SK-N-MC (cell line): ENCODE measurements around the gene TMEM259.
A peak's percentile ranks its signal among the peaks of the same experiment; 100 is the strongest.

Experiments
- DNase-seq: peaks from one replicate; pipeline ENCODE4 v3.0.0-alpha.2; 2011; ENCODE audit warnings: low read depth, low spot score
- H3K27ac ChIP-seq: fragments of 200-600 bp; sonication (generic); 2 replicates; pipeline ENCODE4 v1.5.1; 2016; ENCODE audit warnings: mixed run types
- H3K36me3 ChIP-seq: fragments of 200-600 bp; sonication (generic); 2 replicates; pipeline ENCODE4 v1.6.1; 2017; ENCODE audit warnings: antibody characterized with exemption, low read length, mixed read lengths; ENCODE audit not compliant: insufficient read depth
- H3K4me3 ChIP-seq: fragments of 200-600 bp; sonication (generic); 2 replicates; pipeline ENCODE4 v1.5.1; 2016
- H3K9ac ChIP-seq: fragments of 200-600 bp; sonication (generic); 2 replicates; pipeline ENCODE4 v1.8.0; 2017; ENCODE audit warnings: mixed run types, mixed read lengths; ENCODE audit not compliant: insufficient read length
- H3K9me3 ChIP-seq: fragments of 200-600 bp; sonication (generic); 2 replicates; pipeline ENCODE4 v1.6.1; 2017; ENCODE audit warnings: low read depth, mild to moderate bottlenecking, antibody characterized with exemption, low read length, moderate library complexity, mixed read lengths
- EZH2 ChIP-seq: fragments of 200-600 bp; sonication (generic); IDR thresholded peaks from one replicate; pipeline ENCODE4 v1.6.1; 2017; ENCODE audit warnings: antibody characterized with exemption
- FOXP2 ChIP-seq: optimal IDR thresholded peaks from 2 replicates; pipeline ENCODE3; 2011; ENCODE audit warnings: mild to moderate bottlenecking, moderate library complexity; ENCODE audit not compliant: insufficient read depth; ENCODE audit errors: extremely low read length, control extremely low read depth
- POLR2AphosphoS5 ChIP-seq: IDR thresholded peaks from 2 replicates; pipeline ENCODE4 v1.6.1; 2012; ENCODE audit warnings: mild to moderate bottlenecking, low read depth, low read length, borderline replicate concordance

TMEM259 gene

DNA sequence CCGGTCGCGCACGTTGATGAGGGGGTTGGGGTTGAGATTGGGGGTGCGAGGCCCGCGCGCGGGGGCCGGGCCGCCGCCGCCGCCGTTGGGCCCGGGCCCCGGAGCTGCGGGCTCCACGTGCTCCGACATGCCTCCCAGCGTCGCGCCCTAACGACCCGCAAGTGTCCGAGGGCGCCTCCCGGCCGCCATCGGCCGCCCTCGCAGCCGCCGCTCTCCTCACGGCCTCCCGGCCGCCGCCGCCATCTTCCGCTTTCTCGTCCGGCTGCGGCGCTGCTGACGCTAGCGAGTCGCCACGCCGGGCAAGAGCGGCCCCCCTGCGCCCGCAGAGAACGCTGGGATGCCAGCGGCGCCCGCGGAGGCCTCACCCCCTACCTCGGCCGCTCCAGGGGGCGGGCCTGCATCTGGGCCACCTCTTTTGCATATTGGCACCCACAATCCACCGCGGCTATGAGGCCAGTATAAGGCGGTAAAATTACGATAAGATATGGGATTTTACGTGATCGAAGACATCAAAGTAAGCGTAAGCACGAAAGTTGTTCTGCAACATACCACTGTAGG, at the start of gene TMEM259:
Gene TMEM259 (minus strand): TSS at position 256 of the 558 bp plus-strand sequence. CDS start 127 bp downstream, at position 129.
- Histone ChIP-seq H3K9ac (peak within 1 kb of the TSS; percentile 97), H3K4me3 (peak within 1 kb of the TSS; percentile 86), H3K27ac (peak within 1 kb of the TSS; percentile 96), H3K36me3 (no peaks in the 10 kb centered on the region), H3K9me3 (no peaks in the 10 kb centered on the region)
- peak; percentile 94 for DNase-seq
- peak; percentile 79; the same call in 1 of the 2 replicates for TF ChIP-seq POLR2AphosphoS5
- TF ChIP-seq EZH2: no peak
- TF ChIP-seq FOXP2: no peak

DNA sequence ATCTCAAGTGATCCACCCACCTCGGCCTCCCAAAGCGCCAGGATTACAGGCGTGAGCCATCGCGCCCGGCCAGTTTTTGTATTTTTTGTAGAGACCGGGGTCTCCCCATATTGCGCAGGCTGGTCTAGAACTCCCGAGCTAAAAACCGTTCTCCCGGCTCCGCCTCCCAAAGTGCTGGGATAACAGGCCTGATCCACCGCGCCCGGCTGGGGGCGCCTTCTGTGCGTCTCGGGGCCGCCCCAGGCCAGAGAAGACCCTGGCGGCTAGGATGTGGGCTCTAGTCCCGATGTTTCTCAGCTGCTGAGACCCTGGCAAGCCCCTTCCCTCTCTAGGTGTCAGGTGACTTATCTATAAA, 49.6 kb upstream of the TMEM259 start:
- no peak for DNase-seq
- H3K9me3 ChIP-seq: no peaks in the 10 kb centered on the region
- TF ChIP-seq FOXP2: no peak
- TF ChIP-seq EZH2: no peak
- TF ChIP-seq POLR2AphosphoS5: no peak
- H3K9ac ChIP-seq: no peak overlapping the region
- no peak overlapping the region for H3K27ac ChIP-seq
- peak overlapping the region; percentile 49 for H3K4me3 ChIP-seq
- H3K36me3 ChIP-seq: no peaks in the 10 kb centered on the region

DNA sequence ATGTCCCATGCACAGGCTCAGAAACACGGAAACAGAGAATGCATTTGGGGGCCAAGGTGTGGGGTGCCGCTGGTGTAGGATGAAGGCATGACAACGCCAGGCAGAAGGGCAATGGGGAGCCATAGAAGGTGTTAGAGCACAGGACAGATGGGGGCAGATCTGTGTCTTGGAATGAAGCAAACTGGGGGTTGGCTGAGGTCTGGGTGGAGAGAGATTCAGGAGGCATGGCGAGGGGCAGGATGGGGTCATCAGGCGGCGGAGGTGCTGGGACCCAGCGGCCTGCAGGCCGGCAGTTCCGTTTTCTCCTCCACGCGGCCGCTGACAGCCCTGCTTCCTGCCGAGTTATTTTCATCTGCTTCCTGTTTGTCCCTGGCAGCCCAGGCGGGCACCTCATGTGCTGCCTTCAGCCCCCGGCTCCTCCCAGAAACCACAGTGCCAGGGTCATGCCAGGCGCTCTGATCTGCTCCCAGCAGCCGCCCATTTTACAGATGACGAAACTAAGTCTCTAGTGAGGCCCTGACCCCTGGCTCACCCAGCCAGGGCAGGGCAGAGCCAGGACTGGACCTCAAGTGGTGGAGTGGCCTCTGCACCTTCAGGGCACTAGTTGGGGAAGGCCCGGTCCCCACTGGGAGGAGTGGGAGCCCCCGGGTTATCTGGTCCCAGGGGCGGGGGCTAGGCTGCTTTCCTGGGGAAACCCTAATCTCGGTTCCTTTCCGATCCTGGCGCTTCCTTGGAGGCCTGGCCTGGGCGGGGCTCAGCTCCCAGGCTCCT, 48.3 kb upstream of the TMEM259 start:
- no peak overlapping the region for H3K9ac ChIP-seq
- no peaks in the 10 kb centered on the region for H3K36me3 ChIP-seq
- no peak overlapping the region for H3K27ac ChIP-seq
- no peak for DNase-seq
- H3K9me3 ChIP-seq: no peaks in the 10 kb centered on the region
- no peak overlapping the region for H3K4me3 ChIP-seq
- TF ChIP-seq FOXP2 (no peak), POLR2AphosphoS5 (no peak), EZH2 (no peak)

DNA sequence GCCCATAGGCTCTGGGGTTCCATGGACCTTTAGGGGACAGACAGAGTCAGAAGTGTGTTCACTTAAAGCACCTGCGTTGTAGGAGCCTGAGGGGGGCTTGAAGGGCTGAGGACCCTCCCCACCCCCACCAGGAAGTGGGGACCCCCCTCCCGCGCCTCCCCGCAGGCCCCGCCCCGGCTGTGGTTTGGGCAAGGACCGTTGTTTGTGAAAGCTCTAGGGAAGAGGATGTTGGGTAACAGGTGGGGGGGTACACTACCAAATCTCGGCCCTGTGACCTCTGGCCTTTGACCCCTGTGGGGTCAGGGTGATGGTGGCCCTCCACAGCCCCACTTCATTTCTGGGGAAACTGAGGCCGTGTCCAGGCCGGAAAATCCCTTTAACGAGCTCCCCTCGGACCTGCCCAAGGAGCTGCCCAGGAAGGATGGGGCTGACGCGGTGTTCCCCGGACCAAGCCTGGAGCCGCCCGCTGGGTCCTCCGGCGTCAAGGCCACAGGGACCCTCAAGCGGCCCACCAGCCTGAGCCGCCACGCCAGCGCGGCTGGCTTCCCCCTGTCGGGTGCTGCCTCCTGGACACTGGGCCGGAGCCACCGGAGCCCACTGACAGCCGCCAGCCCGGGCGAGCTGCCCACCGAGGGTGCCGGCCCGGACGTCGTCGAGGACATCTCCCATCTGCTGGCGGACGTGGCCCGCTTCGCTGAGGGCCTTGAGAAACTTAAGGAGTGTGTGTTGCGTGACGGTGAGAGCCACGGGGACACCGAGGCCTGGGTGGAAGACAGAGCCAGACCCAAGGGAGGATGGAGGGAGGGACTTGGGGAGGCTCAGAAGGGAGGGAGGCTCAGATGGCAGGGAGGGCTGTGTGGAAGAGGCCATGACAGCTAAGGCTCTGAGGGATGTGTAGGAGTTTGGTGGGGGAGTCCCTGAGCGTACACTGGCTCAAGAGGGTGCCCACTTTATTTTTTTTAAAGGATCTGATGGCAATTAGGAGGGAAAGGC, 47.4 kb upstream of the TMEM259 start:
- H3K27ac ChIP-seq: no peak overlapping the region
- no peaks in the 10 kb centered on the region for H3K36me3 ChIP-seq
- no peak for DNase-seq
- no peak for TF ChIP-seq POLR2AphosphoS5
- TF ChIP-seq EZH2: no peak
- TF ChIP-seq FOXP2: no peak
- no peak overlapping the region for H3K9ac ChIP-seq
- H3K4me3 ChIP-seq: peak overlapping the region; percentile 85
- H3K9me3 ChIP-seq: no peaks in the 10 kb centered on the region

DNA sequence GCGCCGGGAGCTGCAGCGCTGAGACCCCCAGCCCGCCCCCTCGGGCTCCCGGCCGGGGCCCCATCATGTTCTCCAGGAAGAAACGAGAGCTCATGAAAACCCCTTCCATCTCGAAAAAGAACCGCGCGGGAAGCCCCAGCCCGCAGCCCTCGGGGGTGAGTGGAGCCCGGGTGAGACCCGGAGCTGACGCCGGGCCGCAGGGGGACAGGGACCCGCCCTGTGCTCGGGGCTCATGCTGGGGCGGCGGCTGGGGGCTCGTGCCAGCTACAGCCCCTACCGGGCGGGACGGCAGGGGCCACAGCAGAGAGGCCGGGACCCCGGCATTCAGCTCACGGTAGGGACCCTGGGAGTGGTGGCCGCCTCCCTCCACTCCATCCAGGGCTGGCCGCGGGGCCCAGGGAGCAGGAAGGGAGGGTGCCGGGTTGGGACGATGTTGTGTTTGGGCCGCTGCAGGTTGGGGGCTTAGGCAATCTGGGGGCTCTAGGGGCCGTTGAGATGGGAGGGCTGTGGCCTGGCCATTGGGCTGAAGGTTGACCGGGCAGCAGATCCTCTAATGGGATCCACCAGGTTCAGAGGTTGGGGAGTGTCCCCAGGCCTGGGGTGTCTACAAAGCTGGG, 46.5 kb upstream of the TMEM259 start:
- DNase-seq: no peak
- Histone ChIP-seq H3K9me3 (no peaks in the 10 kb centered on the region), H3K9ac (peak overlapping the region; percentile 37), H3K4me3 (peak overlapping the region; percentile 85), H3K27ac (no peak overlapping the region), H3K36me3 (no peaks in the 10 kb centered on the region)
- TF ChIP-seq POLR2AphosphoS5: no peak
- no peak for TF ChIP-seq FOXP2
- TF ChIP-seq EZH2: no peak

DNA sequence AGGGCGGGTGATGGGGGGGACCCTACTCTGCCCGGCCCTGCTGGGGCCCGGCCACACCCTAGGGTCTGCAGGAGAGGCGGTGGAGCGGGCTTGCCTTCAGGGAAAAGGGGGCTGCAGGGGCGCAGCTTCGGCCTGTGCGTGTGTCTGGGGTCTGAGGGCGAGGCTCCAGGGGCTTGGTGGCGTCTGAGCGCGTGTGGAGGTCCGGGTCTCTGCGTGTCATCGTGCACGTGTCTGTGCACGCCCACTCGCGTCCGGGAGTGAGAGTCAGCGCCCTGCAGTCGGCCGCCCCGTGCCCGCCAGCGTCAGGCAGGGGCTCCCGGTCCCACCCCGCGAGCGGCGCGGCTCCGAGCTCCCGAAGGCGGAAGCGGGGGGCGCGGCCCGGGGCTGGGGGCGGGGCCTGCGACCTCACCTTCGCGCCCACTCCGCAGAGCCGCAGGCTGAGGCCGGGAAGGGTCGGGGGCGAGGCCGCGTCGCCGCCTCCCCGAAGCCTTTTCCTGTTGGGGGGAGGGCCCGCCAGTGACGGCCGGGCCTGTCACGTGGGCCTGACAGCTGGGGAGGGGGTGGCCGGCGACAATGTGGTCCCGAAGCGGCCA, 45.9 kb upstream of the TMEM259 start, which contains the start of gene ARHGAP45:
Gene ARHGAP45 (plus strand): TSS at position 420 of the 593 bp plus-strand sequence. CDS start 239 bp downstream, outside the sequence.
- Histone ChIP-seq H3K27ac (no peak within 1 kb of the TSS), H3K36me3 (no peaks in the 10 kb centered on the region), H3K9me3 (no peaks in the 10 kb centered on the region), H3K4me3 (peak within 1 kb of the TSS; percentile 85), H3K9ac (peak within 1 kb of the TSS; percentile 37)
- no peak for TF ChIP-seq EZH2
- no peak for TF ChIP-seq FOXP2
- DNase-seq: no peak

DNA sequence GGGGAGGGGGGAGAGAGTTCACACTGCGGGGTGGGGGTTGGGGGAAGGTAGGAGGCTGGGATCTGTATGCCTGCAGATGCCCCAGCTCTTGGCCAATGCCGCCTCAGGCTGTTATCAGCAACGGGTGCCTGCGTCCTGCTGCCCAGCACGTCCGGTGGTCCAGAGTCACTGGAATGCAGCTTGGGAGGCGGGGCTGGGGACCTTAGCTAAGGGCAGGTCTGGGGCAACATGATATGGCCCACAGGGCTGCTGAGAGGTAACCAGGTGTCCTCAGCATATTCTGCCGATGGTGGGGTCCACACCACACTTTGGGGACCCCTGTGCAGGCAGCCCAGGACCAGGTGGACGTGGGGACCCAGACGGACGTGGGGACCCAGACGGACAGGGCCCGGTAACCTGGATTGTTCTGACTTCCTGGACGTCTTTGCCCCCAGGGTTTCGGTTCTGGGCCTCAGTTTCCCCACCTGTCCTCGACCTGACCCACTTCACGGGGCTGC, 45.4 kb upstream of the TMEM259 start:
- no peak for DNase-seq
- H3K9ac ChIP-seq: no peak overlapping the region
- no peaks in the 10 kb centered on the region for H3K9me3 ChIP-seq
- peak overlapping the region; percentile 85 for H3K4me3 ChIP-seq
- no peak overlapping the region for H3K27ac ChIP-seq
- TF ChIP-seq POLR2AphosphoS5 (no peak), EZH2 (no peak), FOXP2 (no peak)
- no peaks in the 10 kb centered on the region for H3K36me3 ChIP-seq
